ENCODE measurements around the gene MLLT11. TPM values are rescaled to one million over a fixed set of nuclear protein-coding genes. Genes with fewer than 3 reads are reported as not detected.

The MLLT11 gene
- total RNA-seq, 1 donor from 2014 or later: 3.9 TPM

Other genes starting within 250 kb of the MLLT11 start
- gene ARNT, start 183.8 kb upstream of the MLLT11 start, total RNA-seq: 33.6 and 34.3 TPM in 2 replicates
- gene CTXND2, start 173.3 kb upstream of the MLLT11 start, total RNA-seq: not detected in 2 replicates
- gene SETDB1, start 134.0 kb upstream of the MLLT11 start, total RNA-seq: 52.4 and 65.0 TPM in 2 replicates
- 175 and 180 TPM in 2 replicates for gene CERS2, start 85.6 kb upstream of the MLLT11 start, total RNA-seq
- not detected in 2 replicates for gene ANXA9, start 78.1 kb upstream of the MLLT11 start, total RNA-seq
- gene MINDY1, start 53.5 kb upstream of the MLLT11 start, total RNA-seq: 27.0 and 27.4 TPM in 2 replicates
- 17.5 and 17.7 TPM in 2 replicates for gene PRUNE1, start 51.9 kb upstream of the MLLT11 start, total RNA-seq
- 0.95 and 2.6 TPM in 2 replicates for gene BNIPL, start 23.8 kb upstream of the MLLT11 start, total RNA-seq
- 1.0 and 1.2 TPM in 2 replicates for gene C1orf56, start 12.6 kb upstream of the MLLT11 start, total RNA-seq
- gene CDC42SE1, start 775 bp upstream of the MLLT11 start, total RNA-seq: 370 and 379 TPM in 2 replicates
- gene GABPB2, start 10.4 kb downstream of the MLLT11 start, total RNA-seq: 27.5 and 28.6 TPM in 2 replicates
- 1.1 and 2.2 TPM in 2 replicates for gene SEMA6C, start 86.2 kb downstream of the MLLT11 start, total RNA-seq
- gene TNFAIP8L2, start 96.3 kb downstream of the MLLT11 start, total RNA-seq: 34.5 and 37.2 TPM in 2 replicates
- gene LYSMD1, start 105.5 kb downstream of the MLLT11 start, total RNA-seq: 2.9 and 3.3 TPM in 2 replicates
- 66.5 and 74.8 TPM in 2 replicates for gene SCNM1, start 105.7 kb downstream of the MLLT11 start, total RNA-seq
- 2.7 and 4.5 TPM in 2 replicates for gene TMOD4, start 115.6 kb downstream of the MLLT11 start, total RNA-seq
- gene VPS72, start 129.8 kb downstream of the MLLT11 start, total RNA-seq: 72.0 and 80.4 TPM in 2 replicates
- gene PIP5K1A, start 138.2 kb downstream of the MLLT11 start, total RNA-seq: 72.1 and 74.9 TPM in 2 replicates
- gene PSMD4, start 194.3 kb downstream of the MLLT11 start, total RNA-seq: 200 and 204 TPM in 2 replicates
- gene ZNF687, start 221.9 kb downstream of the MLLT11 start, total RNA-seq: 27.0 and 28.6 TPM in 2 replicates